GM21423 (cell line): ENCODE data around the gene CAMK2D.

ENCODE experiments used
- ATAC-seq: cut with Tn5 transposase; IDR thresholded peaks from one replicate; pipeline ENCODE4 v1.9.1; 2021; ENCODE audit warnings: mild to moderate bottlenecking, moderate library complexity; ENCODE audit not compliant: unreplicated experiment

The CAMK2D gene

GRCh38 chr4:113539408-113539807 is 222.1 kb downstream of the CAMK2D start:
- ATAC-seq: peak; percentile 52

DNA sequence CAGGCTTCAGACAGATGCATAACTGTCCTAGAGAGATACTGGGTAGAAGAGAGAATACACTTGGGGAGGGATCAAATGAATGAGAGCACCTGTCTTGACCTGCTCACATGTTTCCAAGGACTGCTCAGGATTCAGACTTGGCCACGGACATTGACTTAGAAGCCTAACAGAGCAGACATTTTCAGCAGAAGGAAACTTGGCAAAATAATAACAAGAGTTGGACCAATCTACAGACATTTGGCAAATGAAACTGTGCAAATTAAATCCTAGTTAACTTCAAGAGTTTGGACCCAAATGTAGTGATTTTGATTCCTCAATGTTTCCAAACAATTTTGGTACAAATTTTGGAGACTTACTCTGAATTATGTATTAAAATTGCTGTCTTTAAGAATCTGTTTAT is 223.9 kb downstream of the CAMK2D start:
- ATAC-seq: no peak

- ATAC-seq: no peak
Observed at GRCh38 chr4:113537203-113537602, 224.3 kb downstream of the CAMK2D start.

GRCh38 chr4:113534711-113535110 is 226.8 kb downstream of the CAMK2D start:
- no peak for ATAC-seq

DNA sequence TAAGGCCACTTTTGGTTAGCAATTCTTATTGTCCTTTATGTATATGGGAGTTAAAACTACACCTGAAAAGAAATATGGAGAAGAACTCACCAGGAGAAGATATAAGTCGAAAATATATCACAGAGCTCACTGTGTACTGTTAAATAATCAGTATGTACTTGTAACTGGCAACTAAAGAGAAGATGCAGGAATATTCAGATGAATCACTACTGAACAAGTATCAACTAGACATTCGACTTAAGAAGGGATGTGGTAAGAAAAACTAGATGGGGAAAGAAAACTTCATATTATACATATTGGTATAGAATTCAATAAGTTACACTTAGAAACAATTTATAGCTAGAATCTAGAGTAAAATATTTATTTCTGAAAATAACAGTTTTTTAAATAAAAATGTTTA is 230.0 kb downstream of the CAMK2D start:
- no peak for ATAC-seq

DNA sequence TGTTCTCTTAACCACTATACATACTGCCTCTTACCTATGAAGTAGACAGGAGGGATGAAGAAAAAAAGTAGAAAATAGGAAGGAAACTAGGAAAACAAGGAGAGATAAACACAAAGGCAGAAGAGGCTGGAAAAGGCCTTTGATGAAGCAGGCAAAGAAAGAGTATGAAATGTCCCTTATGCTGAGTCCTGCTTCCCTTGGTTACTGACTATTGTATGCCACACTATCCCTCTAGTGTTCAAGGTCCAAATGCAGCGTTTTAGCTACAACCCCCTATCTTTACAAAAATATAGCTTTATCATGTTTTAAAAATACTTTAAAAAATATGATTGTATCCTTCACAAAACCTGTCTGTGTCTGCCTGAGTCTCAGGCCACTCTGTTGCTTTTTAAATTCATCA is 233.1 kb downstream of the CAMK2D start:
- no peak for ATAC-seq

DNA sequence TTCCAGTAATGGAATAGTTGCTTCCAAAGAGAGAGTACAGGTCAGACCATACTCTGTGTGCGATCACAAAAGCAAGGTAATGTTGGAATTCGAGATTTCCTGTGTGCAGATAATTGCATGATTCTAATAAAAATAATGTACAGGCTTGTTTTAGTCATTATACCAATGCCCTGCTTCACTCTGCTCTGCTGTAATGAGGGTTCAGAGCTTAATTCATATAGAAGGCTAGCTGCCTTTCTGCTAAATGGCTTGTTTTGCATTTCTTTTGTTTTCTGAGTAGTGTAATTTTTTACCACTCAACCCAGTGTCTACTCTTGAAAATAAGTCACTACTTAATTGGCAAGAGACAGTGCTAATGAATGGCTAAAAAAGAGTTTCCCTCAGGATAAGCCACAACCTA is 236.0 kb downstream of the CAMK2D start:
- ATAC-seq: no peak

- peak; percentile 45 for ATAC-seq
Observed at GRCh38 chr4:113524505-113525186, 236.9 kb downstream of the CAMK2D start.

GRCh38 chr4:113524096-113524495 is 237.4 kb downstream of the CAMK2D start:
- peak; percentile 90 for ATAC-seq

DNA sequence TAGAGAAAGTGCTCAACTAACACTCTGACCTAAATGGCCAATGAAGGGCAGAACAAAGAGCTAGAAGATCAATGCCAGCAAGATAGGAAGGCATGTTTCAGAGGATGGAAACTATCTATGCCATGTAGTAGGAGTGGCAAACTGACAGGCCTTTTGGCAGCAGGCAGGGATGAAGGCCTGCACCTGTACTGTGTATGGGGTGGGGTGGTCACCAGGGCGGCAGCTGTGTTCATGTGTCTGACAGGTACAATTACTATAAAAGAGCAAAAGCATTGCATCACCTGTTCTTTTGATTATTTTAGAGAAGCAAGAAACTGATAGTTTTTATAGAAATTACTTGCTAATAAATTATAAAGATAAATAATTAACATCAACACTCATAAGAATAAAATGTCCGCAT is 239.1 kb downstream of the CAMK2D start:
- no peak for ATAC-seq

GRCh38 chr4:113513382-113513781 is 248.2 kb downstream of the CAMK2D start:
- ATAC-seq: no peak

DNA sequence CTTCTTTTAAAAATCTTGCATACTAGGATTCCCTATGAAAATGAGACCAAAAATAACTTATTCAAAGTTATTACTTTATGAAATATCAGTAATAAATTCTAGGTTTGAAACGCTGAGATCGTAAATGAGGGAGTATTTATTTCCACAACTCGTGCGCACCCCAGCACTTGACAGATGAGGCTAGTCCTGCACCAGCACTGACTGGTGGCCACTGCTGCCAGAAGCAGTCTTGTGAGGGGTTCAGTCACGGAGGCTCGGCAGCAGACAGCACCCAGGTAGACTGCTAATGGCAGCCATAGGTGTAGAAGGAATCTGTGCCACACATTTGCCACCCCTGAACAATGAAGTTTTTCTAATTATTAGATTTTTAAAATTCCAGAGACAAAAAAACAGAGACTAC is 248.7 kb downstream of the CAMK2D start:
- no peak for ATAC-seq

GRCh38 chr4:113511944-113512343 is 249.6 kb downstream of the CAMK2D start:
- ATAC-seq: no peak

DNA sequence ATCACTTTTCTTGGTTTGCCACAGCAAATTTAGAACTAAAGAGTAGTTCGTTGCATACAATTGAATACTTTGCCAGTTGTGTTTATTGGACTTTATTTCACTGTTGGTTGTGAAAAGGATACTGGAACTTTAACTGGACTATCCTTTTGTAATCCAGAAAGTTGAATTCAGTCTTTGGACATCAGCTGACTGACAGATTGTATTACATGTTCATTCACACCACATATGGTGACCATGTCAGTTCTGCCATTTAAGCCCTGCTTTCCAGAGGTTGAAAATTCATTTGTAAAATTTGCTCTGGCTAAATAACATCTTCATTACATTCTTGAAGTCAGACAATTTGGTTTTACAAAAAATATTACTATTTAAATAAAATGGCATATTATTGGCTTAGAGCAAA is 251.7 kb downstream of the CAMK2D start:
- ATAC-seq: no peak

DNA sequence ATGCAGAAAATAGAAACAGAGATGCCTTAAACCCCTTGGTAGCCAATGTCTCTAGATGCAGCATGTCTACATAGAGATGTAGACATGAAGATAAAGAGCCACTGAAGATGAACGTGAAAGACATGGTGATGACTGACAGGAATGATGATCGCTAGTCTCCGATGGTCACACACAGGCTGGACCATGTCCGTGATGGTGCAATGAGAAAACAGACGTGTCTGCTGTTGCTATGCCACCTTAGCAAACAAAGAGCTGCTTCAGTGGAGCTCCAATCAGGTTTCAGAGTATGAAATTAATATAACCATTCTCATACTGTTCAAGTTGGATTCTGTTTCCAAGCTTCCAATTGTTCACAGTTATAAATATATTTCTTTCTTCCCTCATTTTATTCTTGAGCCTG is 256.5 kb downstream of the CAMK2D start:
- no peak for ATAC-seq

GRCh38 chr4:113504422-113504821 is 257.1 kb downstream of the CAMK2D start:
- no peak for ATAC-seq

- no peak for ATAC-seq
Observed at GRCh38 chr4:113503691-113504090, 257.8 kb downstream of the CAMK2D start.

- no peak for ATAC-seq
Observed at GRCh38 chr4:113502906-113503305, 258.6 kb downstream of the CAMK2D start.

DNA sequence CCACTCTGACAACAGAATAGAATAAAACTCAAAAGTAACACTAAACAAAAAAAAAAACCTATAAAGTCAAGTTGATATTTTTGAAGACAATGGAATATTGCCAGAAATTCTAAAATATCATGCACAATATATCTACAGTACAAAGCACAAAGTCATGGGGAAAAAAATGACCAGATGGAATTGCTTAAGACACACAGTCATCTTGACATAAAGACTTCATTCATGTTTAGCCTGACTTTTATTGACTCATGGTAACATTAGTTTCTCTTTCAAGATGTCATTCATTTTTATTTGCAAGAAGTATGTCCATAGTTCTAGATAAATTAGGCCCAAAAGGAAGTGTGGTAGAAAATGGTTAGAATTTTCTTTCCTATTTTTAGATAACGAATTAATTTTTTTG is 259.1 kb downstream of the CAMK2D start:
- no peak for ATAC-seq

DNA sequence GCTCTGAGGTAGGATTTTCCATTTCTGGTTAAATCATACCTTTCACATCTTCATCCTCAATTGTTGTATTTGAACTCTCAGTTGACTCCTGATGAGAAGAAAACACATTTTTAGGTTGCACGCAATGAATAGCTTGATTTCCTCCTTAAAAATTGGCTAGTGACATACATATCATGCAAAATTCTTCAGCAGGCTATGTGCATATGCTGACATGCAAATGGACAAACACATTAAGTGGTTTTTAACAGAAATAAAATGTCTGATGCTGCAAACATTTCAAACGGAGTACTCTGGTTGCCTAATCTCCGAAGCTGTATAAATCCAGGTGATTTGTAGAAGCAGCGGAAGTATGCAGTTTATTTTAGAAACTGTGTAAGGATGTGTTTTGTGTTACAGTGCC is 261.1 kb downstream of the CAMK2D start:
- no peak for ATAC-seq

- no peak for ATAC-seq
Observed at GRCh38 chr4:113499696-113500095, 261.8 kb downstream of the CAMK2D start.

DNA sequence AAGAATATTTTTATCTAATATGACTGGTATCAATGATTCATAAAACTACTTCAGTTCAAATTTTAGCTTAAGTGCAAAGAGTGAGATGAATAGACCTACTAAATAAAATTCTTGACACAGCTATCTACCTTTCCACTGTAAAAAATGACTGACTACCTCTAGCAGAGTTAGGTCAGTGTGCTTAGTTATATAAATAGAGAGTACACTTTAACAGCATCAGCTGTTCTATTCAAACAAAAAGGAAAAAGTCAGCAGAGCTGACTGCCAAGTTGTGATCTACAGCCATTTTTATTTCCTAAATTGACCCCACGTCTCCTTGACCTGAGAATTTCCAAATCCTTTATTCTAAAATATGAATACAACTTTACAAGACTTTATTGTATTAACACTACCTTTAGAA is 262.4 kb downstream of the CAMK2D start:
- no peak for ATAC-seq

GRCh38 chr4:113497154-113497884 is 264.2 kb downstream of the CAMK2D start:
- no peak for ATAC-seq
